HK-2 (cell line): Measurements from ENCODE around the gene KLHDC8B.
A peak's percentile ranks its signal among the peaks of the same experiment; 100 is the strongest.
"Not testable (repeated sequence)": the region's sequence is repeated elsewhere in the genome, so short reads cannot be mapped to it uniquely, and the experiment has no call there.

Experiments used
- DNase-seq: peaks from one replicate; pipeline ENCODE4 v3.0.0-alpha.2; 2018; ENCODE audit not compliant: unreplicated experiment

Gene KLHDC8B

DNA sequence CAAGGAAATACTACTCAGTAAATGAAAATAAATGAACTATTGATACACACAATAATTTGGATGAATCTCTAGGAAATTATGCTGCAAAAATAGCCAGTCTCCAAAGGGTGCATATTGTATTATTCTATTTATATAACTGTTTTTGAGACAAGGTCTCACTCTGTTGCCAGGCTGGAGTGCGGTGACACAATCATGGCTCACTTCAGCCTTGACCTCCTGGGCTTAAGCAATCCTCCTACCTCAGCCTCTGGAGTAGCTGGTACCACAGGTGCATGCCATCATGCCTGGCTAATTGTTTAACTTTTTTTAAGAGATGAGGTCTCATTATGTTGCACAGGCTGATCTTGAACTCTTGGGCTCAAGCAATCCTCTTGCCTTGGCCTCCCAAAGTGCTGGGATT, 12.5 kb downstream of the KLHDC8B start:
- DNase-seq, result no peak

DNA sequence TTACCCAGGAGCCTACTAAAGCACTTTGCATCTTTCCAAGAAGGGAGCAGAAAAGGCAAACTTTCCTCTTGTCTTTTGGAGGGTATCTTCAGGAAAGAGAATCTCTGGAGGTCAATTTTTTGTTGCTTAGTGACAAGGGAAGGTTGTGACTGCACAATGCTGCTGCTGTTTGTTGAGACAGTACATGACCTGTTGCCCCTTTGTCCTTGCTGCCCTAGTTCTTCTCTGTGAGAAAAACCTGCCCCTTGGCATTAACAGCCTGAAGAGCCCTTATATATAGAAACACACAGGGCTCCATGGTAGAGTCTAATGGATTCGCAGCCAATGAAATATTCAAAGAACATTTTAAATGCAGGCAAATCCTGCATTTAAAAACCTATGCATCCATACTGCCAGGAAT, 20.3 kb downstream of the KLHDC8B start:
- no peak for DNase-seq

DNA sequence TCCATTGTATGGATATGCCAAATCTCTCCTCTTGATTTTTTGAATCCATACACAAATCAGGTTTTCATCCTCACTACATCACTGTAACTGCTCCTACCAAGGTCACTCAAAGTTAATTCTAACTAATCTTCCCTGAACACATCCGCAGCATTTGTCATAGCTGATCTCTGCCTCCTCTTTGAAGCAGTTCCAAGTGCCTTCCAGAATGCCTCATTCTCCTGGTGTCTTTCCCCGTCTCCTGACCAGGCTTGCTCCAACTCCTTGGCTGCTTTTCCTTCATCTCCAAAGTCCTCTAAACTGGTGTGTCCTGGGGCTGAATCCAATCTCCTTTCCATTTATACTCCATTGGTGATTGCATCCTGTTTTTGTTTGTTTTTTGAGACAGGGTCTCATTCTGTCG, 26.8 kb downstream of the KLHDC8B start:
- no peak for DNase-seq

GRCh38 chr3:49198611-49199230, 27.3 kb downstream of the KLHDC8B start:
- DNase-seq, result no peak

DNA sequence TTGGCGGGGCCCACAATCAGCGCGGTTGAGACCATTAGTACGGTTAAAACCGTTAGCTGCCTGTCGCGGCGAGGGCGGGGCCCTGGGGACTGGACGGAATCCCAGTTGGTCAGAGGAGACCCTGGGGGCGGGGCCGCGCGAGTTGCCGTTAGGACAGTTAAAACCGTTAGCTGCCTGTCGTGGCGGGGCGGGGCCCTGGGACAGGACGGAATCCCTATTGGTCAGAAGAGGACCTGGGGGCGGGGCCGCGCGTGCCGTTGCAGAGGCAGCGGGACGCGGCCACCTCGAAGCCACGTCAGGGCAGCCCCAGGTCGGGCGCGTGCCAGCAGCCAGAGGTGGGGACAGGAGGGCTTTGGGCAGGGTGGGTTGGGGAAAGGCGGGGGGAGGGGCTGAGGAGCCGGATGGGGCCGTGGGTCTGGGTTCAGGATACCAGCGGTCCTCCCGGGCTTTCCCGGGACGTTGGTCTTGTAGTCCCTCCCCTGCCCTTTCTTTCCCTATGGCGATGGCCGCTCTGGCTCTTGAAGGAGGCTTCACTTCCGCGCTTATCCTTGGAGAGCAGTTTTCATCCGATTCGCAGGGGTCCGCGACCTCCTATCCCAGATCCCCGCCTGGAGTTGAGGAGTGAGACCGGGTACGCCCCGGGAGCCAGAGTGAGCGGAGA, 28.0 kb downstream of the KLHDC8B start:
- DNase-seq, result no peak

DNA sequence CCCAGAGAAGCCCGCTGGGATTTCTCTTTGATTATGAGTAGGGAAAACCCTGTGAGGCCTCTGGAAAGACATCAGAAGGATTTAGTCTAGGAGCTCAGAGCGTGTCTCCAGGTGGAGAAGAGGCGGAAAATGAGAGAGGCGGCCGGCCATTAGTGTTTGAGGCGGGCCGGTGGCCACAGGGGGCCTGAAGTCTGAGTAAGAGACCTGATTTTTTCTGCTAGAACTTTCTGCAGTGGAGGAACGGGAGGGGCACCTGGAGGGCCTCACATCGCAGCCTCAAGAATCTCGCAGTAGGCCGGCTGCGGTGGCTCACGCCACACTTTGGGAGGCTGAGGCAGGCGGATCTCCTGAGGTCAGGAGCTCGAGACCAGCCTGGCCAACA, 28.5 kb downstream of the KLHDC8B start:
- no peak for DNase-seq

GRCh38 chr3:49213541-49213943, 42.1 kb downstream of the KLHDC8B start:
- no peak for DNase-seq

DNA sequence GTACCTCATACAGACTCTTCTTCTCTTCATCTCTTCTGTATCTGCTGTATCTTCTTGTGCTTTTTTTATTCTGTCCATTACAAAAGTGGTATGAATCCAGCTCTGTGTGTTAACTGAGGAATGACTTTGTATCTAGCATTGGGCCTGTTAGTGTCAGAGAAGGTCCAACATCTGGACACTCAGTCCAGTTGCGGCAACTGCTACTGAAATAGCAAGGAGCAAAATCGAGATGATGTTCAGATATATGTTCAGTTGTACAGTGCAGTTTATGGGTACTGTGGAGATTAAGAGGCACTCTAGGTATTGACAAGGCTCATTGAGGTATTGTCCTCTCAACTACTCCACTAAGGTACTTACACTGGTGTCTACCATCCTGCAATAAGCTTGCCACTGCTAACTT, 42.6 kb downstream of the KLHDC8B start:
- no peak for DNase-seq

DNA sequence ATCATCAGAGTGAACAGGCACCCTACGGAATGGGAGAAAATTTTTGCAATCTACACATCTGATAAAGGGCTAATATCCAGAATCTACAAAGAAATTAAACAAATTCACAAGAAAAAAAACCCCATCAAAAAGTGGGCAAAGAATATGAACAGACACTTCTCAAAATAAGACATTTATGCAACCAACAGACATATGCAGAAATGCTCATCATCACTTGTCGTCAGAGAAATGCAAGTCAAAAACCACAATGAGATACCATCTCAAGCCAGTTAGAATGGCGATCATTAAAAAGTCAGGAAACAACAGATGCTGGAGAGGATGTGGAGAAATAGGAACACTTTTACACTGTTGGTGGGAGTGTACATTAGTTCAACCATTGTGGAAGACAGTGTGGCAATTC, 45.3 kb downstream of the KLHDC8B start:
- DNase-seq, result not testable (repeated sequence)

- not testable (repeated sequence) for DNase-seq
Observed at GRCh38 chr3:49217108-49217507, 45.7 kb downstream of the KLHDC8B start.

DNA sequence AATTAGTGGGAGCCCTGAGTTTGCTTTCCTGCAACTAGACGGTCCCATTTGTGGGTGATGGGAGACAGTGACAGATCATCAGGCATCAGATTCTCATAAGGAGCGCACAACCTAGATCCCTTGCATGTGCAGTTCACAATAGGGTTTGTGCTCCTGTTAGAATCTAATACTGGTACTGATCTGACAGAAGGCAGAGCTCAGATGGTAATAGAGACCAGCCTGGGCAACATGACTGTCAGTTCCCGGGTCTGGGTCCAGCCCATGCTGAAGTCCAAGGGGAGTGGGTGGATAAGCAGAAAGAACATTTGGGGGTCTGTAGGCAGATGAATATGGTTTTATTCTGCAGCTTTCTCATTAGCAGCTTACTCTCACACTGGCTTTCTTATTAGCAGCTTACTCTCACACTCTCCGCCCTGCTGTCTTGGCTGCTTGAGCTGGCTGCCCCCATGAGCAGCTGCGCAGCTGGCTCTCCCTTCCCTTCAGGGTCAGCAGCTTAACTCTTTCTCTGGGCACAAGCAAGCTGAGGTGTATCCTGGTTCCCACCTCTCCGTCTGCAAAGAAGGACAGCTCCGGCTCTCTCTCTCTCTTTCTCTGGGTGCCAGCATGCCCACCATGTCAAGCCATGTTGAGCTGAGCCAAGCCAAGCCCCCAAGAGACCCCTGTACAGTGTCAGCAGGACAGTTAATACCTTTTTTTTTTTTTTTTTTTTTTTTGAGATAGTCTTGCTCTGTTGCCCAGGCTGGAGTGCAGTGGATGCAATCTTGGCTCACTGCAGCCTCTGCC, 46.5 kb downstream of the KLHDC8B start:
- DNase-seq, result no peak

- DNase-seq, result peak; percentile 49
Observed at GRCh38 chr3:49218471-49218989, 47.1 kb downstream of the KLHDC8B start.

- no peak for DNase-seq
Observed at GRCh38 chr3:49219132-49219531, 47.7 kb downstream of the KLHDC8B start.

DNA sequence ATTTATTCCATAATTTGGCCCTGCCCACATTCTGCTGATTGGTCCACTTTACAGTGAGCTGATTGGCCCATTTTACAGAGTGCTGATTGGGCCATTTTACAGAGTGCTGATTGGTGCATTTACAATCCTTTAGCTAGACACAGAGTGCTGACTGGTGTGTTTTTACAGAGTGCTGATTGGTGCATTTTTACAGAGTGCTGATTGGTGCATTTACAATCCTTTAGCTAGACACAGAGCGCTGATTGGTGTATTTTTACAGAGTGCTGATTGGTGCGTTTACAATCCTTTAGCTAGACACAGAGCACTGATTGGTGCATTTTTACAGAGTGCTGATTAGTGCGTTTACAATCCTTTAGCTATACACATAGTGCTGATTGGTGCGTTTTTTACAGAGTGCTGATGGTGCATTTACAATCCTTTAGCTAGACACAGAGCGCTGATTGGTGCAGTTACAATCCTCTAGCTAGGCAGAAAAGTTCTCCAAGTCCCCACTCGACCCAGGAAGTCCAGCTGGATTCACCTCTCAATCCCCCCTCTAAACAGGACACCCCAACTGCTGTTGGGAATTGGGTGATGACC, 49.7 kb downstream of the KLHDC8B start:
- not testable (repeated sequence) for DNase-seq

DNA sequence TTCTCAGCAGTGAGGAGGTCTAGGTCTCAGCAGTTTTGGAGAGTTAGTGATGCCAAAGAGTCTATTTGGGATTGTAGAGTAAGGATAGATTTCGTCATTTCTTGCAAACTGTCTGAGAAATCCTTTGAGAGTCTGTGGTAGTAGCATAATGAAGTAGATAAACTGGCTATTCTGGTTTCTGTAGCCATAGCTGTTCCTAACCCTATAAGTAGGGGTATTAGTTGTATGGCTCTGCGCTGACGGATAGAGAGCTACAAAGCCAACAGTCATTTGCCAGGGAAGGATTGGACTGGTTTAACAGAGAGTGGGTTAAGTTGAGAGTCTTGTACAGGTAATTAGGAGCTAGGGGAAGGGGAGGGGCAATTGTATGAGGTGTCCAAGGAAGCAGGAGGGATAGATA, 50.6 kb downstream of the KLHDC8B start:
- DNase-seq, result no peak
